ENCODE results near the gene GPR108.

- TF ChIP-seq CTCF (IDR thresholded peaks at IDR 0.05) = no peak
- TF ChIP-seq POLR2AphosphoS5 (IDR thresholded peaks at IDR 0.05) = no peak
- TF ChIP-seq POLR2A (IDR thresholded peaks at IDR 0.05; ENCODE audit: low read depth) = no peak
- TF ChIP-seq EP300 (IDR thresholded peaks at IDR 0.05) = no peak
Observed at GRCh38 chr19:6721138-6721474, 16.3 kb downstream of the GPR108 start.
